GM18520 (cell line): ENCODE results near the gene PAX2.

Experiments
- ATAC-seq: cut with Tn5 transposase; IDR thresholded peaks from one replicate; pipeline ENCODE4 v1.9.1; 2021; ENCODE audit not compliant: unreplicated experiment

Gene PAX2

DNA sequence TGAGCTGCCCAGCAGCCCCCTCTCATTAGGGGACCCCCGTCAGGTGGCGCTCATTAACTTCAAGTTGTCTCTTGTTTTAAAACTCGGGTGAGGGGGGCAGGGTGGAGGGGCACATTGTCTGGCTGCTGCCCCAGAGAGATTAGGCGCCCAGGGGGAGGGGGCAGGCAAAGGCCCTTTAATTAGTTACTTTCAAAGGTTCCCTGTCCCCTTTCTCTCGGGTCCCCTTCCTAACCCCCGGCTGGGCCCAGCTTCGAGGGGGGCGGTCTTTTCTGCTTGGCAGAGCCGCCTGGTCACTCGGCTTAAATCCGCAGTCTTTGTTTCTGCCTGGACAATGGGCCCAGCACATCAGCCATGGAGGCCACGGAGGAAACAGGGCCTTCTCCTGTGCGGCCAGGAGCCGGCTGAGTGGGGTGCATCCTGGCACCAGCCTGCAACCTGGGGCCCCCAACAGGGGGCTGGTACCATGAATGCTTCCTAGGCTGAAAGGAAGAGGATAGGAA, 128.5 kb downstream of the PAX2 start:
- ATAC-seq: no peak

DNA sequence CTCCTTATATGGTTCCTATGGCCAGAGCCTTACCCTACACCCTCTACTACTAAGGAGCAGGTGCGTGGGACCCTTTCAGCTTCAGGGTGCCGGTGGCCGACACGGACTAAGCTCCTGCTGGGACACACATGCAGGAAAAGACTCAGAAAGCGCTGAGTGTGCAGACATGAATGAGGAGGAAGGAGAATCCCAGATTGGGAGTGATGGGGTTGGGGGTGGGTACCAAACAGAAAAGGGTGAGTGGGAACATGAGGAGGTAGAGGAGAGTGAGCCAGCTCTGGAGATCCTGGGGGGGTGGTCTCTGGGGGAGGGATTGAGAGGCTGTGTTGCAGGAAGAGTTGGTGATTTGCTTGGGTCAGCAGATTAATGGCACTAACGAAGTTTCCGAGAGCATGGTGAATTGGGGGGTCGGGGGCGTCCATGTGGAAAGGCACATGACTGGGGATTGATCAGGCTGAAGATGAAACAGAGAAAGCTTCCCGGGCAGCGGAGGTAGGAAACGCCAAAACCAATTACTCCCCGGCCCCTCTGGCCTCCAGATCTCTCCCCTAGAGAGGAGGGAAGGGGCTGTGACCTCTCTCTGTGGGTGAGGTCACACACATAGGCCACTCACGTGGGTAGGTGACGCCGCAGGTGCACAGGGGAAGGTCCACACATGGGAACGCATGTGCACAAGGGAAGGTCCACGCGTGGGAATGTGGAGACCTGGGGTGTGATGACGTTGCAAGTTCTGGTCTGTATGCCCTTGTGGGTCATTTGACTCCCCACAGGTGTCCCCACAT, 129.5 kb downstream of the PAX2 start:
- no peak for ATAC-seq

DNA sequence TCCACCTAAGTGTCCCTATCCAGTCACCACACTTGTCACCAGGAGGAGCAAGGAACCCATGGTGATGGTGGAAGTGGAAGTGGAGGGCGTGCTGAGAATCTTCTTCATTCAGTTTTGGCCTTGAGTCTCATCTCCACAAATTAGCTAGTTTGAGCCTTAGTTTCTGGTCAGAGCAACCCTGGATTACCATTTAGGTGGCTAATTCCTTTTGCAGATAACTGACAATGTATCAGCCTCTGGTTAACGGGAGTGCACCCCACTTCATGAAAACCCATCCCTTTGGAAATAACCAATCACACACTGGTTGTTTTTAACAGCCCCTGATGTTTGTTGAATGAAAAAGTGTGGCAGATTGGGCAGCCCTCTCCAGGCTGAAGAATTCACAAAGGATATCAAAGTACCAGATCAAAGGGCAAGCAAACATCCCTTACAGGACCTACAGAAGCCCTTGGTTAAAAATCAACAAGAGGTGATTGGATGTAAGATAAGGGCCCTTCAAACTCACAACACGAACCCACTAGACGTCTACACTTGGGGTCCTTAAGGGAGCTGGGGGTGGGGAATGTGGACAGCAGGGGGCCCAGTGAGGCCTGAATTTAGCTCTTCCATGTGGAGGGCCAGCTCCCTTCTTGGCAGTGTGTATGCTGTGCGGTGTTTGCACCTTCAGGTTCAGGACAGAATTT, 130.2 kb downstream of the PAX2 start:
- ATAC-seq: no peak

DNA sequence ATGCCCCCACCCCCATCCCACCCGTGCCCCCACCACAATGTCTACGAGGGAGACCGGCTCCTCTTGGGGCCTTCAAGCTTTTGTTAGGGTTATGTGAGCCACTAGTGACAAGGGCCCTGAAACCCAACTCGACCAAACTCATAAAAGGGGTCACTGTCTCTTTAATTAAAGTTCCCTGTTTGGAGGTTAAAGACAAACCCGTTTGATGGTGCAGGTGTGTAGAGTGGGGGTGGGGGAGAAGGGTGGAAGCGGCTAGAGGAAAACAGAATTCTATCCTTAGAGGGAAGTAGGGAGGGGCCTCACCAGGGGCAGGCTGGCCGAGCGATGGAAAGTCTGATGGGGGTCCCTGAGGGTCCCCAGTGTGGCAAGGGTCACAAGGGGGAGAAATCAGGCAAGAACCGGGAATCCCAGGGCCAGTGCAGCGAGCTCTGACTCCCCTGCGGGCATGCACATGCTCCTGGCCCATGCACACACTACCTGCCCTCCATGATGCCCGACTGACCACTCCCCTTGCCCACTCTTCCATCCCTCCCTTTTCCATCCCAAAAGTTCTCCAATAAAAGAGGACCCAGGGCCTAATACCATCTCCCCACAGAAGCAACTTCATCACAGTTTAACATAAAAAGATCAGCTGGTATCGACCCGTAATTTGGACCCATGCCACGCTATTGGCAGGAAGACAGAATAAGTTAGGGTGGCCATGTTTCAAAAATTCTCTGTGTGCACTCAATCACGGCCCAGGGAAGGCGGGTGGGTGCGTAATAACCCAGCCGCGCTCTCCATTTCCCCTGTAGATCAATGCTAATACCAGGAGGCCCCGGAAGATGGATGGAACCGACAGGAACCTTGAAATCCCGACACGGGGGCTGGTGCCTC, 131.4 kb downstream of the PAX2 start:
- ATAC-seq: no peak

DNA sequence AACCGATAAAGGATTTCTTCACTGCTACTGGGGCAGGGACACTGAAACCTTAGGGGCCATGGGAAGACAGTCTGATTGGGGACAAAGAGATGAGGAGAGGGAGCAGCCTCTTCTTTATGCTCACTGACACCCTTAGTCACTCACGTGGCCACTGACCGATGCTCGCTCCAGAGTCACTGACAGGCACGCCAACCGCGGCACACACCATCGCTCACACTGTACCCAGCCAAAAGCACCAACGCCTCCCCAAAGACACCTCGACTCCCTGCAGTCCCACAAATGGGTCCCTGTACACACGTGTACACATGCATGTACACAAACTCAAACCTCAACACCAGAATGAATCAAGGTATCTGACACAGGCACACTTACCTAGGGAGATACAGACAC, 132.1 kb downstream of the PAX2 start:
- ATAC-seq: no peak

DNA sequence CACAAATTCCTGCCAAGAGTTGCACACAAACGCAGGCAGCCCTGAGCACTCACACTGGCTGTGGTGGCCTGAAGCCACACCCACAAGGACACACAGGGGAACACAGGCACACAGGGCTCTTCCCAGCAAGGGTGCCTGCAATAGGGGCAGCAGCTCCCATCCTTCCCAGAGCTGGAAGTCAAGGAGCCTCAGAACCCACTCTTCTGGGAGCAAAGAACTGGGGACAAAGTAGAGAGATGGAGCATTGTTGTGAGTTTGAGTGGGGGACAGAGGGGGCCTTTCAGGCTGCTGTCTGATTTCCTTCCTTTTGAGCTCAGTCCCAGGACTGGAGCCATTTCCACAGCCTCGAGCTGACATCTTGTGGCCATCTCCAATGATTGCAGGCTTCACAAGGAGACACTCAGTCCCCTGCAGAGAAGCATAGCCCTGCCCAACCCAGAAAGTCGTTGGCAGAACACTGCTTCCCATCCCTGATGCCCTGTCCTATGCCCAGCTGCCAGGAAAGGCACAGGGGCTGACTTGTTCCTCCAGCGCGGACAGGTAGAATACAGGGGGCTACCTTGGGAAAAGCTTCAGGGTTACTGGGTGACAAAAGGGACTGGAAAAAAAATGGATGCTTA, 133.0 kb downstream of the PAX2 start:
- ATAC-seq: no peak
